Sigmoid colon (tissue), 7 donors: ENCODE measurements around the gene CALHM4. TPM values are rescaled to one million over a fixed set of nuclear protein-coding genes. Genes with fewer than 3 reads are reported as not detected.

Source experiments
- polyA plus RNA-seq, 3 donors: library from polyadenylated mRNA; stranded (reverse); fragments of 200-250 nt; gene quantifications; one replicate each; pipeline ENCODE4 v1.2.3, GENCODE V29; 2013
- total RNA-seq, 4 donors: library from RNA; depleted of rRNA; stranded (reverse); fragments of >200 nt; gene quantifications; one replicate each; pipeline ENCODE4 v1.1.0, GENCODE V29; 2016
- donor health status: healthy with polysubstance abuse.
- donor health status: Bipolar disorder and iron deficiency.
- donor health status: healthy.

CALHM4 gene
- total and polyA plus RNA-seq, 7 donors, result not detected

Other genes starting within 250 kb of the CALHM4 start
- gene DSE, start 182.8 kb upstream of the CALHM4 start, total RNA-seq, result 10 to 100 TPM; 17.9 to 29.5 (median 25.6) TPM
- gene DSE, start 182.8 kb upstream of the CALHM4 start, polyA plus RNA-seq, result 1 to 10 TPM; 2.5 to 7.6 (median 5.4) TPM
- gene CALHM6, start 92.4 kb upstream of the CALHM4 start, total RNA-seq, result 1 to 10 TPM; 1.3 to 8.6 (median 6.4) TPM
- 10 to 100 TPM in 2 of 3 donors, 1 to 10 TPM in 1; 9.6 to 32.0 (median 20.1) TPM for gene CALHM6, start 92.4 kb upstream of the CALHM4 start, polyA plus RNA-seq
- gene CALHM5, start 42.1 kb upstream of the CALHM4 start, total RNA-seq, result 1 to 10 TPM; 1.5 to 2.5 (median 1.9) TPM
- gene CALHM5, start 42.1 kb upstream of the CALHM4 start, polyA plus RNA-seq, result under 1 TPM; 0.23 to 0.60 (median 0.57) TPM
- not detected for gene TRAPPC3L, start 8.1 kb upstream of the CALHM4 start, total RNA-seq
- not detected for gene TRAPPC3L, start 8.1 kb upstream of the CALHM4 start, polyA plus RNA-seq
- 100 to 1,000 TPM in 1 of 4 donors, 10 to 100 TPM in 3; 75.0 to 119 (median 89.1) TPM for gene RWDD1, start 17.8 kb downstream of the CALHM4 start, total RNA-seq
- 10 to 100 TPM; 29.5 to 73.3 (median 52.7) TPM for gene RWDD1, start 17.8 kb downstream of the CALHM4 start, polyA plus RNA-seq
- gene RSPH4A, start 62.7 kb downstream of the CALHM4 start, total RNA-seq, result 1 to 10 TPM in 2 of 4 donors, under 1 TPM in 2; under 0.01 to 1.1 (median 0.71) TPM
- under 1 TPM in 1 of 3 donors, not detected in 2; 0.19 TPM for gene RSPH4A, start 62.7 kb downstream of the CALHM4 start, polyA plus RNA-seq
- gene ZUP1, start 115.0 kb downstream of the CALHM4 start, total RNA-seq, result 10 to 100 TPM in 1 of 4 donors, 1 to 10 TPM in 3; 6.5 to 10.5 (median 8.6) TPM
- gene ZUP1, start 115.0 kb downstream of the CALHM4 start, polyA plus RNA-seq, result 1 to 10 TPM; 1.8 to 7.9 (median 7.6) TPM
- gene KPNA5, start 127.5 kb downstream of the CALHM4 start, total RNA-seq, result 10 to 100 TPM; 13.0 to 22.4 (median 15.1) TPM
- gene KPNA5, start 127.5 kb downstream of the CALHM4 start, polyA plus RNA-seq, result 1 to 10 TPM in 2 of 3 donors, under 1 TPM in 1; 0.60 to 2.6 (median 1.2) TPM
- 1 to 10 TPM; 2.2 to 4.6 (median 3.0) TPM for gene FAM162B, start 212.0 kb downstream of the CALHM4 start, total RNA-seq
- gene FAM162B, start 212.0 kb downstream of the CALHM4 start, polyA plus RNA-seq, result 1 to 10 TPM in 1 of 3 donors, under 1 TPM in 2; 0.60 to 1.2 (median 0.69) TPM